HCT116 (cell line): Measurements from ENCODE around the gene PKN1.

Experiments used
- EGR1 ChIP-seq: IDR thresholded peaks from 2 replicates; pipeline ENCODE4 v1.6.1; 2012; ENCODE audit warnings: low read depth
- ELF1 ChIP-seq: IDR thresholded peaks from 2 replicates; pipeline ENCODE4 v1.6.1; 2012; ENCODE audit warnings: low read depth, borderline replicate concordance
- EZH2 ChIP-seq: fragments of 200-600 bp; sonication (generic); IDR thresholded peaks from 2 replicates; pipeline ENCODE4 v1.6.1; 2017; ENCODE audit warnings: antibody characterized with exemption, mixed run types
- FOSL1 ChIP-seq: IDR thresholded peaks from 2 replicates; pipeline ENCODE4 v1.6.1; 2012; ENCODE audit warnings: low read depth
- JUND ChIP-seq: IDR thresholded peaks from 2 replicates; pipeline ENCODE4 v1.6.1; 2012
- POLR2A ChIP-seq: IDR thresholded peaks from 2 replicates; pipeline ENCODE4 v1.7.0; 2011; ENCODE audit warnings: borderline replicate concordance; ENCODE audit not compliant: insufficient read depth, insufficient read length; ENCODE audit errors: extremely low read depth
- POLR2AphosphoS5 ChIP-seq: IDR thresholded peaks from 2 replicates; pipeline ENCODE4 v1.6.1; 2011; ENCODE audit warnings: mild to moderate bottlenecking, low read depth, low read length, moderate library complexity
- SIN3A ChIP-seq: IDR thresholded peaks from 2 replicates; pipeline ENCODE4 v1.6.1; 2012; ENCODE audit warnings: low read depth
- TCF7L2 ChIP-seq: IDR thresholded peaks from 2 replicates; pipeline ENCODE4 v1.7.0; 2011; ENCODE audit warnings: borderline replicate concordance, inconsistent platforms; ENCODE audit not compliant: insufficient read depth, insufficient read length; ENCODE audit errors: extremely low read depth
- ZFX ChIP-seq: fragments of 450-650 bp; IDR thresholded peaks from 2 replicates; pipeline ENCODE4 v1.6.1; 2017
- TF ChIP-seq, protein P1 (sequence below), 3 experiments: fragments of 200-600 bp in 1 of 3; sonication (generic) in 1 of 3; IDR thresholded peaks in 2 of 3; conservative IDR thresholded peaks in 1 of 3; 2 replicates each; pipeline ENCODE4 v1.5.1; 2012 to 2017; ENCODE audit warnings: low read depth in 2 of 3, low read length in 2 of 3, antibody characterized with exemption in 1 of 3, borderline replicate concordance in 1 of 3, control low read depth in 1 of 3, mild to moderate bottlenecking in 1 of 3, mixed read lengths in 1 of 3, mixed run types in 1 of 3, moderate library complexity in 1 of 3; ENCODE audit not compliant: insufficient read depth in 1 of 3
- TF ChIP-seq, protein P2 (sequence below): IDR thresholded peaks from 2 replicates; pipeline ENCODE4 v1.6.1; 2012; ENCODE audit warnings: low read depth

DNA sequence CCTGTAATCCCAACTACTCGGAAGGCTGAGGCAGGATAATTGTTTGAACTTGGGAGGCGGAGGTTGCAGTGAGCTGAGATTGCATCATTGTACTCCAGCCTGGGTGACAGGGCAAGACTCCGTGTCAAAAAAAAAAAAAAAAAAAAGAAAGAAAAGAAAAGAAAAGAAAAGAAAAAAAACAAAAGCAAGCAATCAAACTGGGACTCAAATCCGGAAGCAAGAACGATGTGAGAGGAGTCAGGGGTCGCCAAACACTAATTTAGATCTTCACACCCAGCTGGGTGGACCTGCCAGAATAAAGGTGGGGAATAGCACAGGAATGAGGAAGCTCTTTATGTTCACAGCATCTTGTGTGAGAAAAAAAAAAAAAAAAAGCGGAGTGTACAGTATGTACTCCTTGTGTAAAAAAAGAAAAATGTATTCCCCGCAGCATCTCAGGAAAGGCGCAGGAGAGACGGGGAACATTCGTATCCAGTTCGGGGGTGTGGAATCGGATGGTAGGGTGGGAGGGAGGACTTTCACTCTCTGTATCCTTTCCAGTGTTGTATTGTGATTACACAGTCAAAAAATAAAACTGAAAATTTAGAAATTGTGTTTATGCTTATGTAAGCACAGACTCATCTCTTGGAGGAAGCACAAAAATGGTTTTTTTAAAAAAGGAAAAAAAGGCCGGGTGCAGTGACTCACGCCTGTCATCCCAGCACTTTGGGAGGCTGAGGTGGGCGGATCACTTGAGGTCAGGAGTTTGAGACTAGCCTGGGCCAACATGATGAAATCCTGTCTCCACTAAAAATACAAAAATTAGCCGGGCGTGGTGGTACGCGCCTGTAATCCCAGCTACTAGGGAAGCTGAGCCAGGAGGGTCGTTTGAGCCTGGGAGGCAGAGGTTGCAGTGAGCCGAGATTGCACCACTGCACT, 77.5 kb downstream of the PKN1 start:
- TF ChIP-seq, protein P1, sequence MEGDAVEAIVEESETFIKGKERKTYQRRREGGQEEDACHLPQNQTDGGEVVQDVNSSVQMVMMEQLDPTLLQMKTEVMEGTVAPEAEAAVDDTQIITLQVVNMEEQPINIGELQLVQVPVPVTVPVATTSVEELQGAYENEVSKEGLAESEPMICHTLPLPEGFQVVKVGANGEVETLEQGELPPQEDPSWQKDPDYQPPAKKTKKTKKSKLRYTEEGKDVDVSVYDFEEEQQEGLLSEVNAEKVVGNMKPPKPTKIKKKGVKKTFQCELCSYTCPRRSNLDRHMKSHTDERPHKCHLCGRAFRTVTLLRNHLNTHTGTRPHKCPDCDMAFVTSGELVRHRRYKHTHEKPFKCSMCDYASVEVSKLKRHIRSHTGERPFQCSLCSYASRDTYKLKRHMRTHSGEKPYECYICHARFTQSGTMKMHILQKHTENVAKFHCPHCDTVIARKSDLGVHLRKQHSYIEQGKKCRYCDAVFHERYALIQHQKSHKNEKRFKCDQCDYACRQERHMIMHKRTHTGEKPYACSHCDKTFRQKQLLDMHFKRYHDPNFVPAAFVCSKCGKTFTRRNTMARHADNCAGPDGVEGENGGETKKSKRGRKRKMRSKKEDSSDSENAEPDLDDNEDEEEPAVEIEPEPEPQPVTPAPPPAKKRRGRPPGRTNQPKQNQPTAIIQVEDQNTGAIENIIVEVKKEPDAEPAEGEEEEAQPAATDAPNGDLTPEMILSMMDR (IDR thresholded peaks at IDR 0.05 in 2 of 3, conservative IDR thresholded peaks at IDR 0.05 in 1 of 3; ENCODE audit: borderline replicate concordance in 1 of 3, insufficient read depth in 1 of 3, low read depth in 2 of 3, low read length in 2 of 3) = no peak
- TF ChIP-seq POLR2A (no peak), JUND (peak; percentile 40; the same call in 1 of the 2 replicates), ZFX (no peak), SIN3A (no peak), EZH2 (no peak), POLR2AphosphoS5 (no peak), EGR1 (peak; percentile 82), TCF7L2 (no peak), ELF1 (no peak), FOSL1 (peak; percentile 44; the same call in 1 of the 2 replicates)
- TF ChIP-seq, protein P2, sequence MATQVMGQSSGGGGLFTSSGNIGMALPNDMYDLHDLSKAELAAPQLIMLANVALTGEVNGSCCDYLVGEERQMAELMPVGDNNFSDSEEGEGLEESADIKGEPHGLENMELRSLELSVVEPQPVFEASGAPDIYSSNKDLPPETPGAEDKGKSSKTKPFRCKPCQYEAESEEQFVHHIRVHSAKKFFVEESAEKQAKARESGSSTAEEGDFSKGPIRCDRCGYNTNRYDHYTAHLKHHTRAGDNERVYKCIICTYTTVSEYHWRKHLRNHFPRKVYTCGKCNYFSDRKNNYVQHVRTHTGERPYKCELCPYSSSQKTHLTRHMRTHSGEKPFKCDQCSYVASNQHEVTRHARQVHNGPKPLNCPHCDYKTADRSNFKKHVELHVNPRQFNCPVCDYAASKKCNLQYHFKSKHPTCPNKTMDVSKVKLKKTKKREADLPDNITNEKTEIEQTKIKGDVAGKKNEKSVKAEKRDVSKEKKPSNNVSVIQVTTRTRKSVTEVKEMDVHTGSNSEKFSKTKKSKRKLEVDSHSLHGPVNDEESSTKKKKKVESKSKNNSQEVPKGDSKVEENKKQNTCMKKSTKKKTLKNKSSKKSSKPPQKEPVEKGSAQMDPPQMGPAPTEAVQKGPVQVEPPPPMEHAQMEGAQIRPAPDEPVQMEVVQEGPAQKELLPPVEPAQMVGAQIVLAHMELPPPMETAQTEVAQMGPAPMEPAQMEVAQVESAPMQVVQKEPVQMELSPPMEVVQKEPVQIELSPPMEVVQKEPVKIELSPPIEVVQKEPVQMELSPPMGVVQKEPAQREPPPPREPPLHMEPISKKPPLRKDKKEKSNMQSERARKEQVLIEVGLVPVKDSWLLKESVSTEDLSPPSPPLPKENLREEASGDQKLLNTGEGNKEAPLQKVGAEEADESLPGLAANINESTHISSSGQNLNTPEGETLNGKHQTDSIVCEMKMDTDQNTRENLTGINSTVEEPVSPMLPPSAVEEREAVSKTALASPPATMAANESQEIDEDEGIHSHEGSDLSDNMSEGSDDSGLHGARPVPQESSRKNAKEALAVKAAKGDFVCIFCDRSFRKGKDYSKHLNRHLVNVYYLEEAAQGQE = no peak
